SU-DHL-6 (cell line): ENCODE data around the gene MED1.

Experiments used
- H2AFZ ChIP-seq: fragments of 200-600 bp; sonication (generic); 2 replicates; pipeline ENCODE4 v1.6.1; 2014; ENCODE audit warnings: low read depth, mild to moderate bottlenecking, moderate library complexity, mixed read lengths, antibody characterized with exemption, low read length; ENCODE audit not compliant: severe bottlenecking
- H3F3A ChIP-seq: fragments of 200-600 bp; shearing (Covaris generic); 2 replicates; pipeline ENCODE4 v1.6.0; 2016; ENCODE audit warnings: antibody characterized with exemption, mild to moderate bottlenecking; ENCODE audit not compliant: insufficient read depth
- H3K27ac ChIP-seq: fragments of 200-600 bp; sonication (generic); 2 replicates; pipeline ENCODE4 v1.5.1; 2016; ENCODE audit warnings: low read depth, mild to moderate bottlenecking, low read length, moderate library complexity, mixed read lengths
- H3K27me3 ChIP-seq: fragments of 200-600 bp; sonication (generic), shearing (Covaris generic); 2 replicates; pipeline ENCODE4 v1.6.0; 2014; ENCODE audit warnings: mild to moderate bottlenecking, low read length
- H3K36me3 ChIP-seq: fragments of 200-600 bp; sonication (generic); 2 replicates; pipeline ENCODE4 v1.6.1; 2014; ENCODE audit warnings: mild to moderate bottlenecking, low read length, mixed read lengths
- H3K4me2 ChIP-seq: fragments of 300-600, 200-600 bp; shearing (Covaris generic), sonication (generic); 2 replicates; pipeline ENCODE4 v1.6.0; 2014; ENCODE audit warnings: low read length, low read depth, mild to moderate bottlenecking; ENCODE audit not compliant: poor library complexity, severe bottlenecking
- H3K4me3 ChIP-seq: fragments of 200-600 bp; sonication (generic); 2 replicates; pipeline ENCODE4 v1.5.1; 2014; ENCODE audit warnings: antibody characterized with exemption, low read length, mild to moderate bottlenecking, mixed read lengths; ENCODE audit not compliant: insufficient read depth, poor library complexity, severe bottlenecking
- H3K79me2 ChIP-seq: fragments of 200-600 bp; sonication (generic); 2 replicates; pipeline ENCODE4 v1.6.1; 2014; ENCODE audit warnings: mild to moderate bottlenecking, low read length, moderate library complexity; ENCODE audit not compliant: insufficient read depth
- H3K9ac ChIP-seq: fragments of 200-600 bp; sonication (generic); 2 replicates; pipeline ENCODE4 v1.7.0; 2014; ENCODE audit warnings: mild to moderate bottlenecking, low read length
- H3K9me2 ChIP-seq: fragments of 200-600 bp; sonication (generic); replicated peaks from 2 replicates; pipeline ENCODE4 v1.6.1; 2014; ENCODE audit warnings: low read length; ENCODE audit not compliant: insufficient read depth
- H3K9me3 ChIP-seq: fragments of 200-600 bp; sonication (generic); 2 replicates; pipeline ENCODE4 v1.6.1; 2014; ENCODE audit warnings: low read length, mixed read lengths; ENCODE audit not compliant: insufficient read depth
- H4K20me1 ChIP-seq: fragments of 200-600 bp; sonication (generic); 2 replicates; pipeline ENCODE4 v1.6.1; 2014; ENCODE audit warnings: low read depth, mild to moderate bottlenecking, antibody characterized with exemption, low read length, moderate library complexity, mixed read lengths
- CTCF ChIP-seq: fragments of 200-600 bp; sonication (generic); IDR thresholded peaks from one replicate; pipeline ENCODE4 v1.5.1; 2017; ENCODE audit warnings: antibody characterized with exemption, mild to moderate bottlenecking, low read length, moderate library complexity; ENCODE audit not compliant: insufficient read depth, poor library complexity, severe bottlenecking
- EZH2phosphoT487 ChIP-seq: fragments of 200-600 bp; sonication (generic), shearing (Covaris generic); conservative IDR thresholded peaks from 2 replicates; pipeline ENCODE4 v1.6.1; 2018; ENCODE audit warnings: mild to moderate bottlenecking, antibody characterized with exemption, low read length, moderate library complexity, mixed read lengths

Gene MED1

GRCh38 chr17:39399791-39400190, 51.3 kb downstream of the MED1 start:
- H3K9ac ChIP-seq = no peak overlapping the region
- H3K27me3 ChIP-seq = no peaks in the 10 kb centered on the region
- peaks cover 23% of the 10 kb centered on the region for H3F3A ChIP-seq
- no peaks in the 10 kb centered on the region for H3K9me3 ChIP-seq
- no peaks in the 10 kb centered on the region for H3K36me3 ChIP-seq
- TF ChIP-seq EZH2phosphoT487 (no peak), CTCF (no peak)
- 0 out of 2 replicates have a peak, but pooled peaks cover 4% of the 10 kb centered on the region for H4K20me1 ChIP-seq
- no peak overlapping the region for H2AFZ ChIP-seq
- H3K27ac ChIP-seq = no peak overlapping the region
- H3K4me2 ChIP-seq = peak overlapping the region; percentile 5
- no peaks in the 10 kb centered on the region for H3K79me2 ChIP-seq
- no peaks in the 10 kb centered on the region for H3K9me2 ChIP-seq
- no peak overlapping the region for H3K4me3 ChIP-seq

GRCh38 chr17:39393736-39394135, 57.3 kb downstream of the MED1 start:
- H3K27ac ChIP-seq = no peak overlapping the region
- H3K4me2 ChIP-seq = no peak overlapping the region
- TF ChIP-seq EZH2phosphoT487 = no peak

GRCh38 chr17:39391448-39391847, 59.6 kb downstream of the MED1 start:
- Histone ChIP-seq H3K79me2 (no peaks in the 10 kb centered on the region), H3K9ac (no peak overlapping the region), H3K27ac (no peak overlapping the region), H2AFZ (no peak overlapping the region), H3K4me2 (no peak overlapping the region), H3K9me3 (no peaks in the 10 kb centered on the region), H4K20me1 (no peaks in the 10 kb centered on the region), H3K27me3 (no peaks in the 10 kb centered on the region), H3K9me2 (no peaks in the 10 kb centered on the region), H3F3A (no peaks in the 10 kb centered on the region), H3K4me3 (no peak overlapping the region), H3K36me3 (no peaks in the 10 kb centered on the region)
- TF ChIP-seq EZH2phosphoT487 (no peak), CTCF (no peak)

More at GRCh38 chr17:39393736-39394135, 57.3 kb downstream of the MED1 start:
- no peaks in the 10 kb centered on the region for H3K79me2 ChIP-seq
- H3K4me3 ChIP-seq = no peak overlapping the region
- H3K36me3 ChIP-seq = no peaks in the 10 kb centered on the region
- no peak overlapping the region for H3K9ac ChIP-seq
- no peak overlapping the region for H2AFZ ChIP-seq
- H4K20me1 ChIP-seq = no peaks in the 10 kb centered on the region
- no peaks in the 10 kb centered on the region for H3F3A ChIP-seq
- no peaks in the 10 kb centered on the region for H3K9me2 ChIP-seq
- no peaks in the 10 kb centered on the region for H3K27me3 ChIP-seq
- no peaks in the 10 kb centered on the region for H3K9me3 ChIP-seq

- no peaks in the 10 kb centered on the region for H4K20me1 ChIP-seq
- no peaks in the 10 kb centered on the region for H3K79me2 ChIP-seq
Measured at GRCh38 chr17:39385040-39385439, 66.0 kb downstream of the MED1 start.

More at GRCh38 chr17:39385040-39385439, 66.0 kb downstream of the MED1 start:
- no peaks in the 10 kb centered on the region for H3K36me3 ChIP-seq
- H3K27me3 ChIP-seq = no peaks in the 10 kb centered on the region
- no peak overlapping the region for H3K4me2 ChIP-seq
- H3K27ac ChIP-seq = no peak overlapping the region
- H2AFZ ChIP-seq = no peak overlapping the region
- H3K4me3 ChIP-seq = no peak overlapping the region
- H3F3A ChIP-seq = no peaks in the 10 kb centered on the region
- TF ChIP-seq EZH2phosphoT487 (no peak), CTCF (no peak)
- no peaks in the 10 kb centered on the region for H3K9me3 ChIP-seq
- H3K9me2 ChIP-seq = no peaks in the 10 kb centered on the region
- no peak overlapping the region for H3K9ac ChIP-seq
